HK-2 (cell line): ENCODE measurements around the gene CRMP1.

Source experiments
- DNase-seq: peaks from one replicate; pipeline ENCODE4 v3.0.0-alpha.2; 2018; ENCODE audit not compliant: unreplicated experiment

CRMP1 gene

GRCh38 chr4:5919571-5919970, 26.7 kb upstream of the CRMP1 start:
- DNase-seq: no peak

- no peak for DNase-seq
Observed at GRCh38 chr4:5919044-5919443, 26.2 kb upstream of the CRMP1 start.

GRCh38 chr4:5918331-5918985, 25.6 kb upstream of the CRMP1 start:
- no peak for DNase-seq

GRCh38 chr4:5917672-5918071, 24.8 kb upstream of the CRMP1 start:
- DNase-seq: no peak

GRCh38 chr4:5916229-5916628, 23.3 kb upstream of the CRMP1 start:
- no peak for DNase-seq

GRCh38 chr4:5913454-5913853, 20.6 kb upstream of the CRMP1 start:
- DNase-seq: no peak

GRCh38 chr4:5912614-5913019, 19.7 kb upstream of the CRMP1 start:
- no peak for DNase-seq

- no peak for DNase-seq
Observed at GRCh38 chr4:5908876-5909427, 16.1 kb upstream of the CRMP1 start.

- DNase-seq: no peak
Observed at GRCh38 chr4:5906191-5906590, 13.3 kb upstream of the CRMP1 start.

- DNase-seq: no peak
Observed at GRCh38 chr4:5905714-5906113, 12.8 kb upstream of the CRMP1 start.

- DNase-seq: no peak
Observed at GRCh38 chr4:5900844-5901243, 8.0 kb upstream of the CRMP1 start.

GRCh38 chr4:5899881-5900280, 7.0 kb upstream of the CRMP1 start:
- no peak for DNase-seq

- DNase-seq: no peak
Observed at GRCh38 chr4:5899396-5899795, 6.5 kb upstream of the CRMP1 start.

GRCh38 chr4:5897674-5898073, 4.8 kb upstream of the CRMP1 start:
- DNase-seq: no peak

GRCh38 chr4:5895287-5895686, 2.4 kb upstream of the CRMP1 start:
- no peak for DNase-seq

- DNase-seq: no peak
Observed at GRCh38 chr4:5894266-5894665, 1.4 kb upstream of the CRMP1 start.

GRCh38 chr4:5893591-5893990, 705 bp upstream of the CRMP1 start:
- DNase-seq: no peak

GRCh38 chr4:5892323-5893003, 423 bp downstream of the CRMP1 start:
- DNase-seq: no peak

GRCh38 chr4:5891563-5892322, 1.1 kb downstream of the CRMP1 start:
- no peak for DNase-seq

GRCh38 chr4:5890063-5890727, 2.7 kb downstream of the CRMP1 start:
- DNase-seq: no peak

GRCh38 chr4:5889002-5889696, 3.7 kb downstream of the CRMP1 start:
- DNase-seq: no peak
